ENCODE measurements around the gene KRT81. TPM values are rescaled to one million over a fixed set of nuclear protein-coding genes. Genes with fewer than 3 reads are reported as not detected.

Gene KRT81
- total RNA-seq, 1 experiment from 2014 or later: 0.70 TPM

GRCh38 chr12:52243856-52244614 is 47.3 kb downstream of the KRT81 start:
- DNase-seq (ENCODE audit: low spot score) (no peak), ATAC-seq (no peak)
- Mint-ChIP-seq H3K4me1 (peaks cover 36% of the 10 kb centered on the region), H3K36me3 (no peaks in the 10 kb centered on the region), H3K9me3 (no peaks in the 10 kb centered on the region), H3K27ac (no peak overlapping the region), H3K27me3 (ENCODE audit: low read depth) (peaks cover 9% of the 10 kb centered on the region), H3K4me3 (no peak overlapping the region)
- CTCF ChIA-PET: interaction anchor here (1.0 to 4.9 kb wide), 8 partner anchors 19 to 100 kb away, joined by 3 to 33 read pairs (median 6); no protein-coding TSS in a partner anchor
- TF ChIP-seq ZMAT4 (CRISPR knock-in tag; IDR thresholded peaks at IDR 0.05): no peak
- TF ChIP-seq ATF6 (CRISPR knock-in tag; IDR thresholded peaks at IDR 0.05): no peak
- TF ChIP-seq CDX4 (CRISPR knock-in tag; IDR thresholded peaks at IDR 0.05; ENCODE audit: borderline replicate concordance): no peak
- no peak for TF ChIP-seq ZNF219 (CRISPR knock-in tag; IDR thresholded peaks at IDR 0.05; ENCODE audit: borderline replicate concordance)
- no peak for TF ChIP-seq PREB (CRISPR knock-in tag; IDR thresholded peaks at IDR 0.05; ENCODE audit: borderline replicate concordance)
- TF ChIP-seq SOX15 (CRISPR knock-in tag; IDR thresholded peaks at IDR 0.05): no peak
- TF ChIP-seq RELA (CRISPR knock-in tag; IDR thresholded peaks at IDR 0.05; ENCODE audit: borderline replicate concordance): no peak
- TF ChIP-seq ATF3 (CRISPR knock-in tag; conservative IDR thresholded peaks at IDR 0.05): no peak
- TF ChIP-seq ETV6 (CRISPR knock-in tag; IDR thresholded peaks at IDR 0.05): no peak
- no peak for TF ChIP-seq USF1 (CRISPR knock-in tag; IDR thresholded peaks at IDR 0.05)
- TF ChIP-seq ZNF138 (CRISPR knock-in tag; conservative IDR thresholded peaks at IDR 0.05): no peak
- no peak for TF ChIP-seq ARID4B (CRISPR knock-in tag; IDR thresholded peaks at IDR 0.05; ENCODE audit: borderline replicate concordance)
- no peak for TF ChIP-seq STAT6 (CRISPR knock-in tag; conservative IDR thresholded peaks at IDR 0.05; ENCODE audit: low read depth)
- TF ChIP-seq ZNF416 (CRISPR knock-in tag; IDR thresholded peaks at IDR 0.05): no peak
- TF ChIP-seq ZSCAN18 (CRISPR knock-in tag; IDR thresholded peaks at IDR 0.05): no peak
- TF ChIP-seq MAX (CRISPR knock-in tag; IDR thresholded peaks at IDR 0.05): no peak
- TF ChIP-seq AR (CRISPR knock-in tag; IDR thresholded peaks at IDR 0.05): no peak
- POLR2A ChIA-PET: interaction anchor here (0.6 to 1.1 kb wide), 2 partner anchors 11 to 21 kb away, joined by 3 read pairs; partner anchors contain the start of gene KRT7

Data from WTC11 (cell line).